ENCODE data around the gene SLC2A4RG.

- no peak for TF ChIP-seq CTCF (IDR thresholded peaks at IDR 0.05; ENCODE audit: poor library complexity)
- no peak for TF ChIP-seq EZH2 (IDR thresholded peaks at IDR 0.05; ENCODE audit: borderline replicate concordance)
- TF ChIP-seq EZH2phosphoT487 (IDR thresholded peaks at IDR 0.05; ENCODE audit: low read depth, severe bottlenecking, unreplicated experiment) = no peak
Measured at GRCh38 chr20:63748934-63749270, 9.3 kb downstream of the SLC2A4RG start.

All from hepatocyte (in vitro differentiated cells).